ENCODE results near the gene REELD1.
A peak's percentile ranks its signal among the peaks of the same experiment; 100 is the strongest.

Gene REELD1

GRCh38 chr4:146186596-146186995 lies 27.7 kb upstream of the REELD1 start:
- no peaks in the 10 kb centered on the region for H3K4me1 Mint-ChIP-seq
- TF ChIP-seq CTCF (IDR thresholded peaks at IDR 0.05): no peak
- H3K27me3 Mint-ChIP-seq (ENCODE audit: low read depth, poor library complexity): no peaks in the 10 kb centered on the region
- H3K9me3 Mint-ChIP-seq: no peaks in the 10 kb centered on the region
- H3K4me3 Mint-ChIP-seq: no peak overlapping the region
- DNase-seq: no peak
- H3K36me3 Mint-ChIP-seq (ENCODE audit: low read depth): peaks cover 40% of the 10 kb centered on the region
- H3K27ac Mint-ChIP-seq: peak overlapping the region; percentile 16

GRCh38 chr4:146190456-146190855 lies 23.9 kb upstream of the REELD1 start:
- Mint-ChIP-seq H3K9me3 (no peaks in the 10 kb centered on the region), H3K4me1 (no peaks in the 10 kb centered on the region), H3K27ac (peak overlapping the region; percentile 63), H3K27me3 (ENCODE audit: low read depth, poor library complexity) (no peaks in the 10 kb centered on the region), H3K4me3 (no peak overlapping the region), H3K36me3 (ENCODE audit: low read depth) (peaks cover 47% of the 10 kb centered on the region)
- no peak for TF ChIP-seq CTCF (IDR thresholded peaks at IDR 0.05)
- DNase-seq: no peak

GRCh38 chr4:146191766-146192458 lies 22.4 kb upstream of the REELD1 start:
- no peak for TF ChIP-seq CTCF (IDR thresholded peaks at IDR 0.05)
- Mint-ChIP-seq H3K9me3 (no peaks in the 10 kb centered on the region), H3K27ac (no peak overlapping the region), H3K4me3 (no peak overlapping the region), H3K27me3 (ENCODE audit: low read depth, poor library complexity) (no peaks in the 10 kb centered on the region), H3K4me1 (no peaks in the 10 kb centered on the region), H3K36me3 (ENCODE audit: low read depth) (peaks cover 42% of the 10 kb centered on the region)
- no peak for DNase-seq

- Mint-ChIP-seq H3K4me1 (no peaks in the 10 kb centered on the region), H3K4me3 (no peak overlapping the region), H3K36me3 (ENCODE audit: low read depth) (peaks cover 33% of the 10 kb centered on the region), H3K9me3 (peaks cover 5% of the 10 kb centered on the region), H3K27me3 (ENCODE audit: low read depth, poor library complexity) (peaks cover 5% of the 10 kb centered on the region), H3K27ac (no peak overlapping the region)
- no peak for DNase-seq
- TF ChIP-seq CTCF (IDR thresholded peaks at IDR 0.05): no peak
These were observed 20.7 kb upstream of the REELD1 start for GRCh38 chr4:146193628-146194027.

GRCh38 chr4:146194212-146194611 lies 20.1 kb upstream of the REELD1 start:
- H3K4me1 Mint-ChIP-seq: no peaks in the 10 kb centered on the region
- H3K4me3 Mint-ChIP-seq: no peak overlapping the region
- no peak for TF ChIP-seq CTCF (IDR thresholded peaks at IDR 0.05)
- no peak for DNase-seq
- peaks cover 8% of the 10 kb centered on the region for H3K9me3 Mint-ChIP-seq
- peaks cover 5% of the 10 kb centered on the region for H3K27me3 Mint-ChIP-seq (ENCODE audit: low read depth, poor library complexity)
- H3K36me3 Mint-ChIP-seq (ENCODE audit: low read depth): peaks cover 30% of the 10 kb centered on the region
- H3K27ac Mint-ChIP-seq: no peak overlapping the region

GRCh38 chr4:146202665-146203064 lies 11.7 kb upstream of the REELD1 start:
- Mint-ChIP-seq H3K4me3 (no peak overlapping the region), H3K27ac (no peak overlapping the region), H3K4me1 (no peaks in the 10 kb centered on the region), H3K36me3 (ENCODE audit: low read depth) (peaks cover 7% of the 10 kb centered on the region), H3K27me3 (ENCODE audit: low read depth, poor library complexity) (peaks cover 3% of the 10 kb centered on the region), H3K9me3 (peaks cover 8% of the 10 kb centered on the region)
- TF ChIP-seq CTCF (IDR thresholded peaks at IDR 0.05): no peak
- DNase-seq: no peak
